Smooth muscle cell (in vitro differentiated cells): ENCODE data around the gene ZBTB17. TPM values are rescaled to one million over a fixed set of nuclear protein-coding genes. Genes with fewer than 3 reads are reported as not detected.

Source experiments
- DNase-seq: peaks from one replicate; lab custom pipeline; 2025; ENCODE audit not compliant: unreplicated experiment; lab: John Stamatoyannopoulos, UW
- H2AFZ ChIP-seq: fragments of 200-600 bp; sonication (generic); 2 replicates; pipeline ENCODE4 v1.6.0; 2016; ENCODE audit warnings: antibody characterized with exemption, low read depth, mild to moderate bottlenecking
- H3F3A ChIP-seq: fragments of 200-600 bp; sonication (generic); 2 replicates; pipeline ENCODE4 v1.6.0; 2017; ENCODE audit warnings: antibody characterized with exemption, low read depth
- H3K27ac ChIP-seq: fragments of 200-600 bp; sonication (generic); 2 replicates; pipeline ENCODE4 v1.5.1; 2016; ENCODE audit warnings: low read depth, mild to moderate bottlenecking
- H3K27me3 ChIP-seq: fragments of 200-600 bp; sonication (generic); 2 replicates; pipeline ENCODE4 v1.6.1; 2016; ENCODE audit warnings: low read depth, mild to moderate bottlenecking
- H3K36me3 ChIP-seq: fragments of 200-600 bp; sonication (generic); 2 replicates; pipeline ENCODE4 v1.5.1; 2016; ENCODE audit warnings: low read depth
- H3K4me1 ChIP-seq: fragments of 200-600 bp; sonication (generic); 2 replicates; pipeline ENCODE4 v1.5.1; 2016; ENCODE audit warnings: low read depth
- H3K4me2 ChIP-seq: fragments of 200-600 bp; sonication (generic); 2 replicates; pipeline ENCODE4 v1.6.0; 2016; ENCODE audit warnings: mild to moderate bottlenecking
- H3K4me3 ChIP-seq: fragments of 200-600 bp; sonication (generic); 2 replicates; pipeline ENCODE4 v1.5.1; 2016; ENCODE audit warnings: mild to moderate bottlenecking
- H3K79me2 ChIP-seq: fragments of 200-600 bp; sonication (generic); 2 replicates; pipeline ENCODE4 v1.6.0; 2016; ENCODE audit warnings: low read depth, mild to moderate bottlenecking
- H3K9ac ChIP-seq: fragments of 200-600 bp; sonication (generic); 2 replicates; pipeline ENCODE4 v1.6.0; 2016; ENCODE audit warnings: low read depth
- H3K9me3 ChIP-seq: fragments of 200-600 bp; sonication (generic); replicated peaks from 2 replicates; pipeline ENCODE4 v1.5.1; 2016; ENCODE audit warnings: low read depth
- H4K20me1 ChIP-seq: fragments of 200-600 bp; sonication (generic); 2 replicates; pipeline ENCODE4 v1.6.0; 2016; ENCODE audit warnings: low read depth
- WGBS: methylation state at CpG from one replicate; pipeline ENCODE4 v1.1.7; 2016; ENCODE audit warnings: low lambda C conversion rate; 5-methylcytosine and 5-hydroxymethylcytosine counted together
- polyA plus RNA-seq: library from polyadenylated mRNA; unstranded; fragments of >200 nt; fragmentation: Nextera tagmentation; extraction: Ambion mirVana; gene quantifications from 2 replicates; pipeline ENCODE4 v1.2.1, GENCODE V29; 2016
- total RNA-seq: library from RNA; depleted of rRNA; stranded (reverse); fragments of >200 nt; gene quantifications from 2 replicates; pipeline ENCODE4 v1.2.3, GENCODE V29; 2014
- TF ChIP-seq, protein P1 (sequence below): fragments of 200-600 bp; sonication (generic); IDR thresholded peaks from 2 replicates; pipeline ENCODE4 v1.5.1; 2017; ENCODE audit warnings: borderline replicate concordance, mild to moderate bottlenecking, antibody characterized with exemption; ENCODE audit not compliant: insufficient read depth, poor library complexity, severe bottlenecking

The ZBTB17 gene
- total and polyA plus RNA-seq, 2 experiments from 2014 or later, result 29.4 to 42.5 TPM

DNA sequence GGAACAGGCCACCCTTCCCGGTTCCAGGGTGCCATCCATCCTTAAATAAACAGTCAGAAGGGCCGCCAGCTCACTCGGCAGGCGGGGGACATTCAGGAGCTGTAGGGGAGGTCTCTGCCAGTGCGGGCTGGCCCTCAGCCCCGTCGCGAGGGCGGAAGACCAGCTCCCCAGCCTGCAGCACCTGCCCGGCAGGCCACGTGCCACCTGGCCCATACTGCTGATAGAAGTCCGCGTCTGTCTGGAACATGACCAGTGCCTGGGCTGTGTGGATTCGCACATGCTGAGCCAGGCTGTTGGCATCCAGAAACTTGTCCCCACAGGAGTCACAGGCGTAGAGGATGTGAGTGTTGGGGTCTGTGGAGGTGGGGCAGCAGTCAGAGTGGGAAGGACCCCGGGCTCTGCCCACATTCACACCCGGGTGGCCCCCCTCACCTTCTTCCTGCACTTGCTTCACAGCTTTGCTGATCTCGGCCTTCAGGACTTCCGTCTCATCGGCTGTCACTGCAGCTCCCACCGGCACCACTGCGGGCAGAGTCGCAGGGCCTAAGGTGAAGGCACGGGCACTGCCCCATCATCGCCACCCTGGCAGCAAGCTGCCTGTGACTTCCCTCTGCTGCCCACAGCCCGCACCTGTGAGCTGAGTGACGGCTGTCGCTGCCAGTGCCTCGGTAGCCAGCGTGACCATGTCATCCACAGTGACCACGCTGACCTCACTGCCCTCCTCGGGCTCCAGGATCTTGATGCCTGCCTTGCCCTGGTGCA, 33.8 kb downstream of the ZBTB17 start:
- H3K36me3 ChIP-seq, result no peaks in the 10 kb centered on the region

DNA sequence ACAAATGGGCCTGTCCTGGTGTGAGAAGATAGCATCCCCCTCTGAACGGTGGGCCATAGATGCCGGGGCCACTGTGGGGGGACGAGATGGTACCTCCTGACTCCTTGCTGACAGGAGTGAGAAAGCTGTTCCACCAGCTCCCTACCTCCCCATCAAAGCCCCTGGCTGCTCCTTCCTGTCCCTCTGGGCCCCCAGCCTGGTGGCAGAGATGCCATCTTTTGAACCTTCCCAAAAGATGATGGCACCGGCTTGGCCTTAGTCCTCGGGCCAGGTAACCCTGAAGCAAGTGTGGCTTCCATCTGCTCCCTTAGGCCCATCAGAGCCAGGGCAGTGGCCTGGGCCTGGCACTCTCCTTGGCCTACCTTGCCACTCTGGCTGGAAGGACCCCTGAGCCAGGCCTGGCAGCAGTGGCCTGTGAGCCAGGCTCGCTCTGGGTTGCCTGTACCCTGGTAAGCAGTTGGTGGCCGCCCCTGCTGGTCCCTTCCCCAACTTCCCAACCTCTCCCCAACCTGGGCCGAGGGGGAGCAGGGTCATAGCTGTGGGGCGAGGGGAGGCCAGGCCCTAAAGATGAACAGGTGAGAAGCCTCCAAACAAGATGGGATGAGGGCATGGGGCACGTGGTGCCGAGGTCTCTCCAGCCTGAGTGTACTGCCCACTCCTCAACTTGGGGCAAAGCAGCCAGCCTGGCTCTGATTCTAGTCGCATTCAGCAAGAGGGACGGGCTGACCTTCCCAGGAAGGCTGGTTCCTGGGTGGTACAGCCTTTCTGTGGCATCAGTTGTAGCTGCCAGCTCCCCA, 34.7 kb downstream of the ZBTB17 start:
- no peak overlapping the region for H2AFZ ChIP-seq
- no peak overlapping the region for H3K4me3 ChIP-seq
- peaks cover 3% of the 10 kb centered on the region for H4K20me1 ChIP-seq
- H3K4me1 ChIP-seq, result no peaks in the 10 kb centered on the region
- H3K27me3 ChIP-seq, result no peaks in the 10 kb centered on the region
- no peaks in the 10 kb centered on the region for H3K79me2 ChIP-seq
- no peak overlapping the region for H3K9ac ChIP-seq
- TF ChIP-seq, protein P1, sequence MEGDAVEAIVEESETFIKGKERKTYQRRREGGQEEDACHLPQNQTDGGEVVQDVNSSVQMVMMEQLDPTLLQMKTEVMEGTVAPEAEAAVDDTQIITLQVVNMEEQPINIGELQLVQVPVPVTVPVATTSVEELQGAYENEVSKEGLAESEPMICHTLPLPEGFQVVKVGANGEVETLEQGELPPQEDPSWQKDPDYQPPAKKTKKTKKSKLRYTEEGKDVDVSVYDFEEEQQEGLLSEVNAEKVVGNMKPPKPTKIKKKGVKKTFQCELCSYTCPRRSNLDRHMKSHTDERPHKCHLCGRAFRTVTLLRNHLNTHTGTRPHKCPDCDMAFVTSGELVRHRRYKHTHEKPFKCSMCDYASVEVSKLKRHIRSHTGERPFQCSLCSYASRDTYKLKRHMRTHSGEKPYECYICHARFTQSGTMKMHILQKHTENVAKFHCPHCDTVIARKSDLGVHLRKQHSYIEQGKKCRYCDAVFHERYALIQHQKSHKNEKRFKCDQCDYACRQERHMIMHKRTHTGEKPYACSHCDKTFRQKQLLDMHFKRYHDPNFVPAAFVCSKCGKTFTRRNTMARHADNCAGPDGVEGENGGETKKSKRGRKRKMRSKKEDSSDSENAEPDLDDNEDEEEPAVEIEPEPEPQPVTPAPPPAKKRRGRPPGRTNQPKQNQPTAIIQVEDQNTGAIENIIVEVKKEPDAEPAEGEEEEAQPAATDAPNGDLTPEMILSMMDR, result no peak
- H3K27ac ChIP-seq, result peak overlapping the region; percentile 41
- H3K36me3 ChIP-seq, result no peaks in the 10 kb centered on the region
- no peak for DNase-seq
- 97% methylated on average over 13 of the region's 13 CpGs for WGBS
- H3F3A ChIP-seq, result peaks cover 22% of the 10 kb centered on the region
- H3K9me3 ChIP-seq, result no peaks in the 10 kb centered on the region
- no peak overlapping the region for H3K4me2 ChIP-seq

More for the DNA sequence above, 33.8 kb downstream of the ZBTB17 start:
- Histone ChIP-seq H3K4me2 (no peak overlapping the region), H3K9me3 (no peaks in the 10 kb centered on the region), H3K79me2 (peaks cover 3% of the 10 kb centered on the region), H3F3A (peaks cover 22% of the 10 kb centered on the region), H3K4me1 (no peaks in the 10 kb centered on the region), H3K4me3 (no peak overlapping the region), H4K20me1 (peaks cover 10% of the 10 kb centered on the region), H3K9ac (no peak overlapping the region), H2AFZ (no peak overlapping the region), H3K27me3 (no peaks in the 10 kb centered on the region), H3K27ac (no peak overlapping the region)
- DNase-seq, result no peak
- WGBS, result 98% methylated on average over 32 of the region's 32 CpGs
- TF ChIP-seq, protein P1, result no peak

DNA sequence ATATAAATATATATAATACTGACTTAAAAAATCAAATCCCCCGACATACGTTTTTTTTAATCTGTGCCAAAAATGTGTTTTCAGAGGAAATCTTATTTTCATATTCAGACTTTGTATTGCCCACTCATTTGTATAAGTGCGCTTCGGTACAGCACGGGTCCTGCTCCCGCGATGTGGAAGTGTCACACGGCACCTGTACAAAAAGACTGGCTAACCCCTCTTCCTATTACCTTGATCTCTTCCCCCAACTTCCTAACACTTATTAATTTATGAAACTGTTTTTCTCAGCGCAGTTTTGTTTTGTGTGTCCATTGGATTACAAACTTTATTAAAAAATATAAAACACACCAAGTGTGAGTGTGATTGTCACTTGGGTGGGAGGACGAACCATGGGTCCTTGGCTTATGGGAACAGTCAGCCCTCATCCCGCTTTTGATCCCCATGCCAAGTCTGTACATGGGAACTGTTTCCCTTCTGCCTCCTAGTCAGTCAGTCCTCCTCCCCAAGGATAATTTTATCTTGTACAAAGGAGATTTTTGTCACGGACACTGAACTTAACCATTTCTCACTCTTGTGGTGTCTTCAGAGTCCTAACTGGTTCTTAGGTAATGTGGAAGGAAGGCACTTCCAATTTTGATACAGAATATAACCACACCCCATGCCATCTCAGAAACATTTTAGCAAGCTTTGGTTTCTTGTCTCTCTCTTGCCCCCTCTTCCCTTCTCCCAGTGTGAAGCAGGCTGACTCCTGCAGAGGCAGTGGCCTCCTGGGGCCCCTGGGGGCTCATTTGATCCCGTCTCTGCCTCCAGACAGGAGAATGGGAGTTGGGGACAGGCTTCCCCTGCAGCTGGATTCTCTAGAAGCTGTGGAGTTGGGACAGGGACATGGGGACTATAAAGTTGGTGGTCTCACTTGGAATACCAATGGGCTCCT, 35.5 kb downstream of the ZBTB17 start:
- H3K79me2 ChIP-seq, result no peaks in the 10 kb centered on the region
- no peak overlapping the region for H3K4me2 ChIP-seq
- no peaks in the 10 kb centered on the region for H3K27me3 ChIP-seq
- H3K9ac ChIP-seq, result no peak overlapping the region
- no peak overlapping the region for H2AFZ ChIP-seq
- no peaks in the 10 kb centered on the region for H3K9me3 ChIP-seq
- DNase-seq, result no peak
- TF ChIP-seq, protein P1, result no peak
- no peaks in the 10 kb centered on the region for H3K4me1 ChIP-seq
- WGBS, result 92% methylated on average over 13 of the region's 13 CpGs
- H3K36me3 ChIP-seq, result no peaks in the 10 kb centered on the region
- peak overlapping the region; percentile 41 for H3K27ac ChIP-seq
- H3F3A ChIP-seq, result peaks cover 22% of the 10 kb centered on the region
- H4K20me1 ChIP-seq, result no peaks in the 10 kb centered on the region
- no peak overlapping the region for H3K4me3 ChIP-seq
